SK-N-SH (cell line): ENCODE measurements around the gene CLASP1. TPM values are rescaled to one million over a fixed set of nuclear protein-coding genes. Genes with fewer than 3 reads are reported as not detected.

Experiments used
- CTCF ChIA-PET: fragments of 300-600, 350-600 bp; formaldehyde crosslinking; extraction: SDS; loops from one replicate; lab custom pipeline; 2021; lab: Yijun Ruan, JAX
- POLR2A ChIA-PET: fragments of 350-600 bp; sonication (Branson Sonifier 250); formaldehyde crosslinking; extraction: SDS; loops from one replicate; lab custom pipeline; 2020; ENCODE audit warnings: antibody characterized with exemption, inconsistent platforms; lab: Yijun Ruan, JAX
- DNase-seq: peaks from one replicate; pipeline ENCODE4 v3.0.0; 2012
- H2AFZ ChIP-seq: fragments of 200-600 bp; sonication (generic); 2 replicates; pipeline ENCODE4 v1.8.1; 2016; ENCODE audit warnings: antibody characterized with exemption, mild to moderate bottlenecking, low read depth
- H3F3A ChIP-seq: fragments of 200-600 bp; sonication (generic); replicated peaks from 2 replicates; pipeline ENCODE3; 2016; ENCODE audit warnings: antibody characterized with exemption, mild to moderate bottlenecking; ENCODE audit not compliant: insufficient read depth
- H3K27ac ChIP-seq, 2 experiments: fragments of 200-500 bp in 1 of 2; fragments of 200-600 bp in 1 of 2; sonication (Bioruptor generic) in 1 of 2; sonication (generic), shearing (Covaris generic) in 1 of 2; 2 replicates each; pipeline versions ENCODE4 v1.5.1 to v1.6.1; 2014 to 2016; ENCODE audit warnings: low read depth in 2 of 2, inconsistent platforms in 1 of 2, low read length in 1 of 2, mild to moderate bottlenecking in 1 of 2, mixed read lengths in 1 of 2
- H3K27me3 ChIP-seq: fragments of 200-600 bp; sonication (generic), shearing (Covaris generic); 2 replicates; pipeline ENCODE4 v1.6.1; 2016; ENCODE audit warnings: mixed run types; ENCODE audit not compliant: insufficient read depth
- H3K36me3 ChIP-seq, 2 experiments: fragments of 200-500 bp in 1 of 2; fragments of 200-600 bp in 1 of 2; sonication (Bioruptor generic) in 1 of 2; sonication (generic) in 1 of 2; replicated peaks in 1 of 2; 2 replicates each; pipeline versions ENCODE3 to v1.5.1; 2014 to 2016; ENCODE audit warnings: low read length in 1 of 2, mild to moderate bottlenecking in 1 of 2; ENCODE audit not compliant: insufficient read depth in 2 of 2, control insufficient read depth in 1 of 2
- H3K4me1 ChIP-seq, 2 experiments: fragments of 200-500 bp in 1 of 2; fragments of 200-600 bp in 1 of 2; sonication (Bioruptor generic) in 1 of 2; sonication (generic), shearing (Covaris generic) in 1 of 2; 2 replicates each; pipeline versions ENCODE4 v1.5.1 to v1.6.1; 2014 to 2016; ENCODE audit warnings: low read depth in 1 of 2, low read length in 1 of 2, mixed run types in 1 of 2; ENCODE audit not compliant: insufficient read depth in 2 of 2, control insufficient read depth in 1 of 2
- H3K4me2 ChIP-seq: fragments of 200-600 bp; sonication (generic), shearing (Covaris generic); 2 replicates; pipeline ENCODE4 v1.6.1; 2017; ENCODE audit warnings: mixed run types
- H3K4me3 ChIP-seq, 2 experiments: fragments of 200-500 bp in 1 of 2; fragments of 200-600 bp in 1 of 2; sonication (Bioruptor generic) in 1 of 2; sonication (generic), shearing (Covaris generic) in 1 of 2; 2 replicates each; pipeline versions ENCODE4 v1.5.1 to v1.8.1; 2014 to 2016; ENCODE audit warnings: low read depth in 2 of 2, inconsistent platforms in 1 of 2, low read length in 1 of 2, mild to moderate bottlenecking in 1 of 2, mixed read lengths in 1 of 2, moderate library complexity in 1 of 2
- H3K79me2 ChIP-seq: fragments of 200-600 bp; sonication (generic); 2 replicates; pipeline ENCODE4 v1.8.1; 2017; ENCODE audit warnings: mild to moderate bottlenecking; ENCODE audit not compliant: insufficient read depth
- H3K9ac ChIP-seq: fragments of 200-600 bp; sonication (generic); 2 replicates; pipeline ENCODE4 v1.6.1; 2017; ENCODE audit warnings: mixed run types
- H3K9me2 ChIP-seq: fragments of 200-600 bp; sonication (generic); 2 replicates; pipeline ENCODE4 v1.6.1; 2017; ENCODE audit warnings: mixed run types
- H3K9me3 ChIP-seq: fragments of 200-600 bp; sonication (generic); 2 replicates; pipeline ENCODE4 v1.6.1; 2017; ENCODE audit warnings: mixed run types, mild to moderate bottlenecking, moderate library complexity
- H4K20me1 ChIP-seq: fragments of 200-600 bp; sonication (generic); 2 replicates; pipeline ENCODE4 v1.6.1; 2017; ENCODE audit warnings: mild to moderate bottlenecking, mixed run types; ENCODE audit not compliant: insufficient read depth
- FOXJ3 ChIP-seq: sonication (generic); formaldehyde crosslinking; IDR thresholded peaks from 2 replicates; pipeline ENCODE4 v1.5.1; 2020; ENCODE audit warnings: mild to moderate bottlenecking, missing genetic modification reagents
- GABPA ChIP-seq: IDR thresholded peaks from 2 replicates; pipeline ENCODE4 v1.4.0; 2012; ENCODE audit warnings: low read depth, mild to moderate bottlenecking
- GATA2 ChIP-seq: sonication (generic); formaldehyde crosslinking; IDR thresholded peaks from 2 replicates; pipeline ENCODE4 v1.5.0; 2020; ENCODE audit warnings: mild to moderate bottlenecking, missing genetic modification reagents
- MEF2A ChIP-seq: IDR thresholded peaks from 2 replicates; pipeline ENCODE4 v1.4.0; 2012; ENCODE audit warnings: low read depth, borderline replicate concordance
- NFIC ChIP-seq: IDR thresholded peaks from 2 replicates; pipeline ENCODE4 v1.4.0; 2012; ENCODE audit warnings: borderline replicate concordance
- POLR2AphosphoS5 ChIP-seq: IDR thresholded peaks from 2 replicates; pipeline ENCODE4 v1.6.1; 2012; ENCODE audit warnings: low read depth, low read length
- RFX5 ChIP-seq: IDR thresholded peaks from 2 replicates; pipeline ENCODE4 v1.6.1; 2012; ENCODE audit warnings: mild to moderate bottlenecking, improper control_type of control experiment, low read length
- TAF1 ChIP-seq: IDR thresholded peaks from 2 replicates; pipeline ENCODE4 v1.6.1; 2012; ENCODE audit warnings: low read depth, mild to moderate bottlenecking, low read length, moderate library complexity, borderline replicate concordance
- TEAD4 ChIP-seq: IDR thresholded peaks from 2 replicates; pipeline ENCODE4 v1.4.0; 2012; ENCODE audit warnings: mild to moderate bottlenecking, borderline replicate concordance; ENCODE audit not compliant: insufficient read depth
- WGBS: methylation state at CpG from one replicate; pipeline ENCODE4 v1.1.6; 2017; ENCODE audit warnings: low lambda C conversion rate; 5-methylcytosine and 5-hydroxymethylcytosine counted together
- polyA plus RNA-seq, 3 experiments: library from polyadenylated mRNA; depleted of rRNA; stranded (reverse); fragments of >200 nt; gene quantifications; 2 replicates each; pipeline ENCODE4 v1.2.3, GENCODE V29; 2012
- TF ChIP-seq, protein P1 (sequence below): IDR thresholded peaks from 2 replicates; pipeline ENCODE4 v1.4.0; 2012; ENCODE audit warnings: low read depth, borderline replicate concordance
- TF ChIP-seq, protein P2 (sequence below): IDR thresholded peaks from 2 replicates; pipeline ENCODE4 v1.4.0; 2012; ENCODE audit warnings: low read depth
- TF ChIP-seq, protein P3 (sequence below): fragments of 150-350 bp; IDR thresholded peaks from 2 replicates; pipeline ENCODE4 v1.6.1; 2016; ENCODE audit warnings: mild to moderate bottlenecking, low read depth, low read length
- TF ChIP-seq, protein P4 (sequence below): fragments of 150-350 bp; IDR thresholded peaks from 2 replicates; pipeline ENCODE4 v1.6.1; 2017; ENCODE audit warnings: antibody characterized with exemption, low read length, low read depth, borderline replicate concordance
- TF ChIP-seq, protein P5 (sequence below): fragments of 200-600 bp; sonication (generic); IDR thresholded peaks from 2 replicates; pipeline ENCODE4 v1.6.1; 2017; ENCODE audit warnings: antibody characterized with exemption, mild to moderate bottlenecking, moderate library complexity

Gene CLASP1
- polyA plus RNA-seq, 1 of the 3 experiments (the other 2 are of a cell fraction) = 4.9 TPM

DNA sequence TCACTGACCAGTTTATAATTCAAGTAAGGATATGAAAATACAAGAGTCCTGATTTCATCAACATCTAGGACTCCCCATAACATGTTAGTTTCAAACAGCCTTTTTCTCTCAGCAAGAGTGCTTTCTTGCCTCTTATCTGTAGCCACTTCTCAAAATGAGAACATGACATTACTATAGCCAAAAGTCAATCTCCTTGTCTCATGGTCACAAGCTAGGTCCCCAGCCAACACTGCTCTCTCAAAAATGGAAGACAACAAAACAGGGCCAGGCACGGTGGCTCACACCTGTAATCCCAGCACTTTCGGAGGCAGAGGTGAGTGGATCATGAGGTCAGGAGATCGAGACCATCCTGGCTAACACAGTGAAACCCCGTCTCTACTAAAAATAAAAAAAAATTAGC lies 15.8 kb downstream of the CLASP1 start:
- peaks cover 0 to 6% of the 10 kb centered on the region in 2 experiments for H3K36me3 ChIP-seq
- peaks cover 99% of the 10 kb centered on the region for H3K79me2 ChIP-seq
- H3K27ac ChIP-seq = no peak overlapping the region
- no peak overlapping the region for H2AFZ ChIP-seq
- no peak for DNase-seq
- TF ChIP-seq, protein P1, sequence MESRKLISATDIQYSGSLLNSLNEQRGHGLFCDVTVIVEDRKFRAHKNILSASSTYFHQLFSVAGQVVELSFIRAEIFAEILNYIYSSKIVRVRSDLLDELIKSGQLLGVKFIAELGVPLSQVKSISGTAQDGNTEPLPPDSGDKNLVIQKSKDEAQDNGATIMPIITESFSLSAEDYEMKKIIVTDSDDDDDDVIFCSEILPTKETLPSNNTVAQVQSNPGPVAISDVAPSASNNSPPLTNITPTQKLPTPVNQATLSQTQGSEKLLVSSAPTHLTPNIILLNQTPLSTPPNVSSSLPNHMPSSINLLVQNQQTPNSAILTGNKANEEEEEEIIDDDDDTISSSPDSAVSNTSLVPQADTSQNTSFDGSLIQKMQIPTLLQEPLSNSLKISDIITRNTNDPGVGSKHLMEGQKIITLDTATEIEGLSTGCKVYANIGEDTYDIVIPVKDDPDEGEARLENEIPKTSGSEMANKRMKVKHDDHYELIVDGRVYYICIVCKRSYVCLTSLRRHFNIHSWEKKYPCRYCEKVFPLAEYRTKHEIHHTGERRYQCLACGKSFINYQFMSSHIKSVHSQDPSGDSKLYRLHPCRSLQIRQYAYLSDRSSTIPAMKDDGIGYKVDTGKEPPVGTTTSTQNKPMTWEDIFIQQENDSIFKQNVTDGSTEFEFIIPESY = no peak
- TF ChIP-seq TEAD4 (no peak), MEF2A (no peak), GABPA (no peak), RFX5 (no peak), FOXJ3 (CRISPR knock-in tag) (no peak), NFIC (no peak), GATA2 (CRISPR knock-in tag) (no peak), TAF1 (no peak), POLR2AphosphoS5 (no peak)
- TF ChIP-seq, protein P2, sequence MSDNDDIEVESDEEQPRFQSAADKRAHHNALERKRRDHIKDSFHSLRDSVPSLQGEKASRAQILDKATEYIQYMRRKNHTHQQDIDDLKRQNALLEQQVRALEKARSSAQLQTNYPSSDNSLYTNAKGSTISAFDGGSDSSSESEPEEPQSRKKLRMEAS = no peak
- TF ChIP-seq, protein P3, sequence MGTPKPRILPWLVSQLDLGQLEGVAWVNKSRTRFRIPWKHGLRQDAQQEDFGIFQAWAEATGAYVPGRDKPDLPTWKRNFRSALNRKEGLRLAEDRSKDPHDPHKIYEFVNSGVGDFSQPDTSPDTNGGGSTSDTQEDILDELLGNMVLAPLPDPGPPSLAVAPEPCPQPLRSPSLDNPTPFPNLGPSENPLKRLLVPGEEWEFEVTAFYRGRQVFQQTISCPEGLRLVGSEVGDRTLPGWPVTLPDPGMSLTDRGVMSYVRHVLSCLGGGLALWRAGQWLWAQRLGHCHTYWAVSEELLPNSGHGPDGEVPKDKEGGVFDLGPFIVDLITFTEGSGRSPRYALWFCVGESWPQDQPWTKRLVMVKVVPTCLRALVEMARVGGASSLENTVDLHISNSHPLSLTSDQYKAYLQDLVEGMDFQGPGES = no peak
- TF ChIP-seq, protein P4, sequence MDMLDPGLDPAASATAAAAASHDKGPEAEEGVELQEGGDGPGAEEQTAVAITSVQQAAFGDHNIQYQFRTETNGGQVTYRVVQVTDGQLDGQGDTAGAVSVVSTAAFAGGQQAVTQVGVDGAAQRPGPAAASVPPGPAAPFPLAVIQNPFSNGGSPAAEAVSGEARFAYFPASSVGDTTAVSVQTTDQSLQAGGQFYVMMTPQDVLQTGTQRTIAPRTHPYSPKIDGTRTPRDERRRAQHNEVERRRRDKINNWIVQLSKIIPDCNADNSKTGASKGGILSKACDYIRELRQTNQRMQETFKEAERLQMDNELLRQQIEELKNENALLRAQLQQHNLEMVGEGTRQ = no peak
- TF ChIP-seq, protein P5, sequence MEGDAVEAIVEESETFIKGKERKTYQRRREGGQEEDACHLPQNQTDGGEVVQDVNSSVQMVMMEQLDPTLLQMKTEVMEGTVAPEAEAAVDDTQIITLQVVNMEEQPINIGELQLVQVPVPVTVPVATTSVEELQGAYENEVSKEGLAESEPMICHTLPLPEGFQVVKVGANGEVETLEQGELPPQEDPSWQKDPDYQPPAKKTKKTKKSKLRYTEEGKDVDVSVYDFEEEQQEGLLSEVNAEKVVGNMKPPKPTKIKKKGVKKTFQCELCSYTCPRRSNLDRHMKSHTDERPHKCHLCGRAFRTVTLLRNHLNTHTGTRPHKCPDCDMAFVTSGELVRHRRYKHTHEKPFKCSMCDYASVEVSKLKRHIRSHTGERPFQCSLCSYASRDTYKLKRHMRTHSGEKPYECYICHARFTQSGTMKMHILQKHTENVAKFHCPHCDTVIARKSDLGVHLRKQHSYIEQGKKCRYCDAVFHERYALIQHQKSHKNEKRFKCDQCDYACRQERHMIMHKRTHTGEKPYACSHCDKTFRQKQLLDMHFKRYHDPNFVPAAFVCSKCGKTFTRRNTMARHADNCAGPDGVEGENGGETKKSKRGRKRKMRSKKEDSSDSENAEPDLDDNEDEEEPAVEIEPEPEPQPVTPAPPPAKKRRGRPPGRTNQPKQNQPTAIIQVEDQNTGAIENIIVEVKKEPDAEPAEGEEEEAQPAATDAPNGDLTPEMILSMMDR = no peak
- H3K4me1 ChIP-seq = peaks cover 0 to 11% of the 10 kb centered on the region in 2 experiments; a peak in 1 of 4 replicates
- H3F3A ChIP-seq = peaks cover 19% of the 10 kb centered on the region
- H3K9me2 ChIP-seq = no peaks in the 10 kb centered on the region
- WGBS = 98% methylated on average over 4 of the region's 4 CpGs
- H3K9me3 ChIP-seq = peaks cover 4% of the 10 kb centered on the region; the same call in 1 of the 2 replicates
- H3K9ac ChIP-seq = no peak overlapping the region
- CTCF ChIA-PET = interaction anchor here (0.8 kb wide), 1 partner anchor 11 kb away, joined by 3 read pairs; no protein-coding TSS in a partner anchor
- H3K4me2 ChIP-seq = no peak overlapping the region
- H3K27me3 ChIP-seq = no peaks in the 10 kb centered on the region
- H3K4me3 ChIP-seq = no peak overlapping the region
- H4K20me1 ChIP-seq = peaks cover 24% of the 10 kb centered on the region; the same call in 1 of the 2 replicates
- POLR2A ChIA-PET = interaction anchor here (0.5 kb wide), 1 partner anchor 40 kb away, joined by 13 read pairs; no protein-coding TSS in a partner anchor
